ENCODE data around the gene EPDR1.
"Not testable (repeated sequence)": the region's sequence is repeated elsewhere in the genome, so short reads cannot be mapped to it uniquely, and the experiment has no call there.

EPDR1 gene

DNA sequence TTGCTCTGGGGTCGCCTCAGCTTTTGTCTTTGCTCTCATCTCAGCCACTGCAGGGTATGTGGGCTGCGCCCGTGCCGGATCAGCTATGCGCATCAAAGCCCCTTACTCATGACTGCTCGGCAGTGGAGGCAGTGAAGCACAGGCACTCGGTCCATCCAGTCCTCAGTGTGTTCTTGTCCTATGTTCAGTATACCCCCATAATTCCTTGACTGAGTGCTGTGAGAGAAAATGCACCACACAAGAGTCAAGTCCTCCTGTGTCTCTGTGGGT lies 27.4 kb downstream of the EPDR1 start:
- H3K4me2 ChIP-seq (ENCODE audit: low read length) = no peak overlapping the region
- H4K8ac ChIP-seq (ENCODE audit: low read depth, low read length) = no peak overlapping the region
- no peak overlapping the region for H3K23ac ChIP-seq (ENCODE audit: low read length)
- H2BK5ac ChIP-seq (ENCODE audit: low read depth, low read length, poor library complexity) = no peak overlapping the region
- no peak overlapping the region for H3K27ac ChIP-seq (ENCODE audit: low read depth, low read length)
- H2AK5ac ChIP-seq (ENCODE audit: low read length) = no peak overlapping the region
- H3K27me3 ChIP-seq (ENCODE audit: insufficient read depth, low read length) = no peaks in the 10 kb centered on the region
- H2AFZ ChIP-seq (ENCODE audit: insufficient read depth, low read length, poor library complexity) = no peak overlapping the region
- DNase-seq = no peak
- H3K14ac ChIP-seq (ENCODE audit: low read length) = no peak overlapping the region
- H2BK120ac ChIP-seq (ENCODE audit: insufficient read depth, low read length, poor library complexity) = no peak overlapping the region
- H4K91ac ChIP-seq (ENCODE audit: low read depth, low read length) = no peak overlapping the region
- no peak overlapping the region for H3K9ac ChIP-seq (ENCODE audit: low read length)
- no peak overlapping the region for H3K4ac ChIP-seq (ENCODE audit: low read depth, low read length)
- no peak overlapping the region for H3K18ac ChIP-seq (ENCODE audit: low read length)
- H2BK12ac ChIP-seq (ENCODE audit: low read length) = no peak overlapping the region
- no CpG with 5 or more reads among the region's 7 CpGs for WGBS (ENCODE audit: extremely low coverage, insufficient coverage, insufficient read length)
- no peaks in the 10 kb centered on the region for H3K9me3 ChIP-seq (ENCODE audit: insufficient read depth, low read depth, low read length)
- H3K36me3 ChIP-seq (ENCODE audit: control insufficient read depth in 1 of 2, insufficient read depth in 2 of 2, low read length in 2 of 2) = no peaks in the 10 kb centered on the region
- no peak overlapping the region for H4K12ac ChIP-seq (ENCODE audit: low read depth, low read length)
- no peaks in the 10 kb centered on the region for H3K79me1 ChIP-seq (ENCODE audit: low read length)
- H3K4me1 ChIP-seq (ENCODE audit: control insufficient read depth in 1 of 2, insufficient read depth in 2 of 2, low read length in 2 of 2) = peaks cover 0 to 1% of the 10 kb centered on the region in 2 experiments
- H3K4me3 ChIP-seq (ENCODE audit: low read depth, low read length) = no peak overlapping the region
- no peaks in the 10 kb centered on the region for H3K79me2 ChIP-seq (ENCODE audit: control insufficient read depth, insufficient read depth, low read length, poor library complexity)

DNA sequence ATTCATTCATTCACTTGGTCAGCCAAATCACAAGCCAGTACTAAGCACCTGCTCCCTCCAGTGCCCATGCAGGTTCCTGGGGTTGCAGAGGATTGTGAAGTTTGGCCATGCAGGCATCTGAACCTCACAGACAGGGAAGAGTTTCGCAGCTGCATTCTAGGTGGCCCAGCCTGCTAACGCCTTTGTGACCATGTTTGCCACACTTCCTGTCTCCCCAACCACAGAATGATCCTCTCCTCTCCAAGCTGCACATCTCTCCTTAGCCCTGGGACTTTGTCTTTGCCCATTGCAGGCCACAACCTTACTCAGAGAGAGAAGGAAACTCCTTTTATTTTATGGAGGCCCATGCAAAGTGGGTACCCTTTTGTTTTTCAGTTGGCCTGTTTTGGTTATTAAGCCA lies 31.8 kb downstream of the EPDR1 start:
- H3K79me2 ChIP-seq (ENCODE audit: control insufficient read depth, insufficient read depth, low read length, poor library complexity) = no peaks in the 10 kb centered on the region
- WGBS (ENCODE audit: extremely low coverage, insufficient coverage, insufficient read length) = no CpG with 5 or more reads among the region's 2 CpGs
- H3K27me3 ChIP-seq (ENCODE audit: insufficient read depth, low read length) = no peaks in the 10 kb centered on the region

DNA sequence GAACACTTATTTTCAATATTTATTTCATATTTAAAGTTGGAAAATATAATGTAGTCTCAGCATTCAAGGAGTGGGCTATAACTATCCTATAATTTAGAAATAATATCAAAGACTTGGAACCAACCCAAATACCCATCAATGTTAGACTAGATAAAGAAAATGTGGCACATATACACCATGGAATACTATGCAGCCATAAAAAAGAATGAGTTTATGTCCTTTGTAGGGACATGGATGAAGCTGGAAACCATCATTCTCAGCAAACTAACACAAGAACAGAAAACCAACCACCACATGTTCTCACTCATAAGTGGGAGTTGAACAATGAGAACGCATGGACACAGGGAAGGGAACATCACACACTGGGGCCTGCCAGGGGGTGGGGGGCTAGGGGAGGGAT lies 33.8 kb downstream of the EPDR1 start:
- H3K27ac ChIP-seq (ENCODE audit: low read depth, low read length); H3K4ac ChIP-seq (ENCODE audit: low read depth, low read length); H3K4me3 ChIP-seq (ENCODE audit: low read depth, low read length); H4K8ac ChIP-seq (ENCODE audit: low read depth, low read length); H3K4me2 ChIP-seq (ENCODE audit: low read length); H2AFZ ChIP-seq (ENCODE audit: insufficient read depth, low read length, poor library complexity); H3K79me1 ChIP-seq (ENCODE audit: low read length); H3K4me1 ChIP-seq (ENCODE audit: control insufficient read depth in 1 of 2, insufficient read depth in 2 of 2, low read length in 2 of 2); DNase-seq; H2AK5ac ChIP-seq (ENCODE audit: low read length); H2BK120ac ChIP-seq (ENCODE audit: insufficient read depth, low read length, poor library complexity); H4K91ac ChIP-seq (ENCODE audit: low read depth, low read length); H3K9me3 ChIP-seq (ENCODE audit: insufficient read depth, low read depth, low read length); H3K18ac ChIP-seq (ENCODE audit: low read length); H2BK5ac ChIP-seq (ENCODE audit: low read depth, low read length, poor library complexity); H3K14ac ChIP-seq (ENCODE audit: low read length); H4K12ac ChIP-seq (ENCODE audit: low read depth, low read length); H3K27me3 ChIP-seq (ENCODE audit: insufficient read depth, low read length); H3K36me3 ChIP-seq (ENCODE audit: control insufficient read depth in 1 of 2, insufficient read depth in 2 of 2, low read length in 2 of 2); H2BK12ac ChIP-seq (ENCODE audit: low read length); H3K79me2 ChIP-seq (ENCODE audit: control insufficient read depth, insufficient read depth, low read length, poor library complexity); H3K23ac ChIP-seq (ENCODE audit: low read length); H3K9ac ChIP-seq (ENCODE audit: low read length): not testable (repeated sequence)
- WGBS (ENCODE audit: extremely low coverage, insufficient coverage, insufficient read length) = no CpG with 5 or more reads among the region's 1 CpG

More for the DNA sequence above, 31.8 kb downstream of the EPDR1 start:
- no peak overlapping the region for H3K23ac ChIP-seq (ENCODE audit: low read length)
- H4K8ac ChIP-seq (ENCODE audit: low read depth, low read length) = no peak overlapping the region
- H3K4ac ChIP-seq (ENCODE audit: low read depth, low read length) = no peak overlapping the region
- H3K4me3 ChIP-seq (ENCODE audit: low read depth, low read length) = no peak overlapping the region
- no peak overlapping the region for H3K9ac ChIP-seq (ENCODE audit: low read length)
- H3K4me2 ChIP-seq (ENCODE audit: low read length) = no peak overlapping the region
- no peak overlapping the region for H2BK5ac ChIP-seq (ENCODE audit: low read depth, low read length, poor library complexity)
- H2BK12ac ChIP-seq (ENCODE audit: low read length) = no peak overlapping the region
- H2BK120ac ChIP-seq (ENCODE audit: insufficient read depth, low read length, poor library complexity) = no peak overlapping the region
- H3K18ac ChIP-seq (ENCODE audit: low read length) = no peak overlapping the region
- H4K91ac ChIP-seq (ENCODE audit: low read depth, low read length) = no peak overlapping the region
- DNase-seq = no peak
- H3K14ac ChIP-seq (ENCODE audit: low read length) = no peak overlapping the region
- H3K79me1 ChIP-seq (ENCODE audit: low read length) = no peaks in the 10 kb centered on the region
- no peaks in the 10 kb centered on the region for H3K36me3 ChIP-seq (ENCODE audit: control insufficient read depth in 1 of 2, insufficient read depth in 2 of 2, low read length in 2 of 2)
- no peak overlapping the region for H2AFZ ChIP-seq (ENCODE audit: insufficient read depth, low read length, poor library complexity)
- no peaks in the 10 kb centered on the region for H3K4me1 ChIP-seq (ENCODE audit: control insufficient read depth in 1 of 2, insufficient read depth in 2 of 2, low read length in 2 of 2)
- no peak overlapping the region for H3K27ac ChIP-seq (ENCODE audit: low read depth, low read length)
- no peaks in the 10 kb centered on the region for H3K9me3 ChIP-seq (ENCODE audit: insufficient read depth, low read depth, low read length)
- H2AK5ac ChIP-seq (ENCODE audit: low read length) = no peak overlapping the region
- no peak overlapping the region for H4K12ac ChIP-seq (ENCODE audit: low read depth, low read length)

DNA sequence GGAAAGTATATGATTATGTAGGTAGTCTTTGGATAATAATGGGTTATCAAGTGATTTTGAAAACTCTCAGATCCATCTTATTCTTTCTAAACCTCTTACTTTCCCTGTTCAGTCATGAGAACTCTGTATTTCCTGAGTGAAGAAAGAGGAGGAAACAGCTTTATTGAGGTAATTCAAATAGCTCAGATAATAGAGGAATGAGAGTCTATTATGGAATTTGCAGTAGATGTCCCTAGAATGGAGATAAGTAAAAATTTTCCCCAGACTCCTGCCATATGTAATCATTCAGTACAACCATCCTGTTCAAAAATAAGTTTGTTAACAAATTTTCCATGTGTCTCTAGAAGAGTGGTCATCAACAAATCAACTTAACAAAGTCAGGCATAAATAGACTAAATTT lies 36.4 kb downstream of the EPDR1 start:
- Histone ChIP-seq H3K4me1 (ENCODE audit: control insufficient read depth in 1 of 2, insufficient read depth in 2 of 2, low read length in 2 of 2) (no peaks in the 10 kb centered on the region), H3K36me3 (ENCODE audit: control insufficient read depth in 1 of 2, insufficient read depth in 2 of 2, low read length in 2 of 2) (no peaks in the 10 kb centered on the region), H3K18ac (ENCODE audit: low read length) (no peak overlapping the region), H3K27me3 (ENCODE audit: insufficient read depth, low read length) (no peaks in the 10 kb centered on the region), H3K27ac (ENCODE audit: low read depth, low read length) (no peak overlapping the region), H4K12ac (ENCODE audit: low read depth, low read length) (no peak overlapping the region), H3K9me3 (ENCODE audit: insufficient read depth, low read depth, low read length) (no peaks in the 10 kb centered on the region), H3K4me3 (ENCODE audit: low read depth, low read length) (no peak overlapping the region), H4K8ac (ENCODE audit: low read depth, low read length) (no peak overlapping the region), H2BK120ac (ENCODE audit: insufficient read depth, low read length, poor library complexity) (no peak overlapping the region), H3K79me2 (ENCODE audit: control insufficient read depth, insufficient read depth, low read length, poor library complexity) (no peaks in the 10 kb centered on the region), H3K14ac (ENCODE audit: low read length) (no peak overlapping the region), H2BK5ac (ENCODE audit: low read depth, low read length, poor library complexity) (no peak overlapping the region), H2BK12ac (ENCODE audit: low read length) (no peak overlapping the region), H3K4ac (ENCODE audit: low read depth, low read length) (no peak overlapping the region), H3K9ac (ENCODE audit: low read length) (no peak overlapping the region), H4K91ac (ENCODE audit: low read depth, low read length) (no peak overlapping the region), H3K79me1 (ENCODE audit: low read length) (no peaks in the 10 kb centered on the region), H2AFZ (ENCODE audit: insufficient read depth, low read length, poor library complexity) (no peak overlapping the region), H2AK5ac (ENCODE audit: low read length) (no peak overlapping the region), H3K23ac (ENCODE audit: low read length) (no peak overlapping the region), H3K4me2 (ENCODE audit: low read length) (no peak overlapping the region)
- DNase-seq = no peak
